ENCODE results near the gene TNNT3.
A peak's percentile ranks its signal among the peaks of the same experiment; 100 is the strongest.
"Not testable (repeated sequence)": the region's sequence is repeated elsewhere in the genome, so short reads cannot be mapped to it uniquely, and the experiment has no call there.

Gene TNNT3

DNA sequence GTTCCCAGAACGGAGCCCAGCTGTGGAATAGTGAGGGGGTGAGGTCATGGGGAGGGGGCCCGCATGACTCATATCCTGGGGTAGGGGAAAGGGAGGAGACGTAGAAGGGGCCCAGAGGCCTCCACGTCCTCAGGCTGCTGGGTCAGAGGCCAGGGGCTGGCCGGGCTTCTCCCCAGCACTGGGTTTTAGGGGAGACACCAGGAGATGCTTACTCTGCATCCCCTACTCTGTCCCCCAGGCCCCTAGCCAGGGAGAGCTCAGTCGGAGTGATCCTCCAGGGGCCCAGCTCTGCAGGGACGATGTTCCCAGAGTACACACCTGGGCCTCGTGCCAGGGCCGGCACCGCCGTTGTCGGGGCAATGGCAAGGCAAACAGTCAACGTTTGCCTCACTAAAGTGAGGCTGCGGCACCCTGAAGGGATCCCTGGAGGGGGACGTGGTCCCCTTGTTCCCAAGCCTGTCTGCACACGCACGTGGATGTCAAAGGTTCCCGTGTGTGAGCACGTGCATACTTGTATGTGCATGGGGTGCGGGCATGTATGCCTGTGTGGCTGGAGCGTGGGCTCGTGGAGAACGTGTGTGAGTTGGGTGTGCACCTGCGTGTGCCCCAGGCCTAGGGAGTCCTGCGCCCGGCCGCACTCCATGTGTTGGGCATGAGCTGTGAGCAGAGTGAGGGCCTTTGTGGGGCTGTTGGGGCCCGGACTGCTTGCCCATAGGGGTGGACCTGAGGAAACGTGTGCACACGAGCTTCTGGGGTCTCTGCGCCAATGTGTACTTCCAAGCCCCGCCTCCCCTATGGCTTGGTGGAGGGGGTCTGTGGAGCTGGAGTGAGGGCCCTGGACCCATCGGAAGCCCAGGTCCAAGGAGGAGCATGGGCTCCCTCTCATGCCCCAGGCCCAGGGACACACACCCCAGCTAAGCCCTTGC is 42.0 kb upstream of the TNNT3 start:
- in situ Hi-C loops (cut with MboI; ENCODE audit: low sequenced_read_pairs), result no loop called here
- Histone ChIP-seq H3K27me3 (ENCODE audit: low read depth) (no peaks in the 10 kb centered on the region), H3K4me3 (no peak overlapping the region), H3K36me3 (replicated peaks) (no peaks in the 10 kb centered on the region), H3K4me1 (no peaks in the 10 kb centered on the region), H3K9me3 (no peaks in the 10 kb centered on the region)
- DNase-seq (ENCODE audit: low spot score in 2 of 2), result peak in 1 of 2 experiments; percentile 7

GRCh38 chr11:1878137-1879031 is 41.1 kb upstream of the TNNT3 start:
- no peaks in the 10 kb centered on the region for H3K27me3 ChIP-seq (ENCODE audit: low read depth)
- in situ Hi-C loops (cut with MboI; ENCODE audit: low sequenced_read_pairs), result no loop called here

DNA sequence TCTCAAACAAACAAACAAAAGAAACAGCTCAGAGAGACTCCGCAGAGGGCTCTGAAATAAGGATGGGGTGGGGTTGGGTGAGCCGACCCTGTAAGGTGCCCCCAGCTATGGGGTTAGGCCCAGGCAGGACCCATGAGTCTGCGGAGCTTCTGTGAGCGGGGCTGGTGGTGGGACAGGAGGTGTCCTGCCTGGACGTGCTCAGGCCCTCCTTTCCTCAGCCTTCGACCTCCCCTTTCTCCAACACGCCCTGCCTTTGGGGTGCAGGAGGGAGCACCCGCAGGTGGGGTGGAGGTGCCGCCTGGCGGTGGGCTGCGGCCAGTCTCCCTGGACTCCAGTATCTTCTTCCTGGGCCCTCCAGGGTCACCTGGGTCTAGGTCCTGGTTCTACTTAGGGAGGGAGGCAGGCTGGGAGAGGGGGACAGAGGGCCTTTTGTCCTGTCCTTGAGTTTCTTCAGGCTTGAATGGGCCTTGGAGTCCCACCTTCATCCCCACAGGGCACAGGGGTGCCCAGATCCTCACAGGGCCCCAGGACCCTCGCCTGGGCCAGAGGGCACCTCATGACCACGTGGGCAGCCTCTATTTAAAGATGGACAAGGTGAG is 40.1 kb upstream of the TNNT3 start:
- in situ Hi-C loops (cut with MboI; ENCODE audit: low sequenced_read_pairs), result no loop called here
- no peak overlapping the region for H3K4me3 ChIP-seq
- H3K27me3 ChIP-seq (ENCODE audit: low read depth), result no peaks in the 10 kb centered on the region
- H3K36me3 ChIP-seq (replicated peaks), result no peaks in the 10 kb centered on the region
- DNase-seq (ENCODE audit: low spot score in 2 of 2), result no peak
- H3K9me3 ChIP-seq, result no peaks in the 10 kb centered on the region
- no peaks in the 10 kb centered on the region for H3K4me1 ChIP-seq

More at GRCh38 chr11:1878137-1879031, 41.1 kb upstream of the TNNT3 start:
- Histone ChIP-seq H3K4me3 (no peak overlapping the region), H3K9me3 (no peaks in the 10 kb centered on the region), H3K4me1 (no peaks in the 10 kb centered on the region), H3K36me3 (replicated peaks) (no peaks in the 10 kb centered on the region)
- no peak for DNase-seq (ENCODE audit: low spot score in 2 of 2)

DNA sequence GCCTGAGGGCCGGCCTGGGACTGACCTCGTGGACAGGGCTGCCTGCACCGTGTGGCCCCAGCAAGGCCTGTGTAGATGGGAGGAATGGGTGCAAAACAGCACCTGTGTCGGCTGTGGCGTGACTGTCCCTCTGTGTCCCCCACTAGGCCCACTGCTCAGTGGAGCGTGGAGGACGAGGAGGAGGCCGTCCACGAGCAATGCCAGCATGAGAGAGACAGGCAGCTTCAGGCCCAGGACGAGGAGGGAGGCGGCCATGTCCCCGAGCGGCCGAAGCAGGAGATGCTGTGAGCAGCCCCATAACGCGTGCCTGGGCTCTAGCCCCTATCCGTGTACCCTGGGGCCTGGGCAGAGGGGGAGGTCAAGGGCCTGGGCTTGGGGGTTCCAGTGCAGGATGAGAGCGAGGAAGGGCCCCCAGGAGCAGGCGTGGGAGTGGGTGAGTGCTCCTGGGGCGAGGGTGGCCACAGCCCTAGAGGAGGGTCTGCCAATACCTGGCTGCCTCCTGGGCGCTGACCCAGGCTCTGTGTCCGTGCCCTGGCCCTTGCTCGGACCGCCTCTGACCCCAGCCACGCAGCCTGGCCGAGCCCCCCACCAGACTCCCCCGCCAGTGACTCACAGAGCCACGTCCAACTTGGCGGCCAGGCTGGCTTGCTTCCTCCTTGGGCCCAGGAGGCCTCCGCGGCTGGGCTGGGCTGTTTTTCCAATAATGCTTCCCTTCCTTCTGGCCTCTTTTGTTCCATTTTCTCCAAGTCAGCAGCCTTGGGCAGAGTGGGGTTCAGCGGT is 39.4 kb upstream of the TNNT3 start:
- no peaks in the 10 kb centered on the region for H3K4me1 ChIP-seq
- in situ Hi-C loops (cut with MboI; ENCODE audit: low sequenced_read_pairs), result loop anchor here (5.0 kb wide), 1 partner anchor 37 kb away; the partner anchor contains the start of gene TNNT3
- H3K36me3 ChIP-seq (replicated peaks), result no peaks in the 10 kb centered on the region
- DNase-seq (ENCODE audit: low spot score in 2 of 2), result no peak
- no peaks in the 10 kb centered on the region for H3K27me3 ChIP-seq (ENCODE audit: low read depth)
- no peak overlapping the region for H3K4me3 ChIP-seq
- no peaks in the 10 kb centered on the region for H3K9me3 ChIP-seq

DNA sequence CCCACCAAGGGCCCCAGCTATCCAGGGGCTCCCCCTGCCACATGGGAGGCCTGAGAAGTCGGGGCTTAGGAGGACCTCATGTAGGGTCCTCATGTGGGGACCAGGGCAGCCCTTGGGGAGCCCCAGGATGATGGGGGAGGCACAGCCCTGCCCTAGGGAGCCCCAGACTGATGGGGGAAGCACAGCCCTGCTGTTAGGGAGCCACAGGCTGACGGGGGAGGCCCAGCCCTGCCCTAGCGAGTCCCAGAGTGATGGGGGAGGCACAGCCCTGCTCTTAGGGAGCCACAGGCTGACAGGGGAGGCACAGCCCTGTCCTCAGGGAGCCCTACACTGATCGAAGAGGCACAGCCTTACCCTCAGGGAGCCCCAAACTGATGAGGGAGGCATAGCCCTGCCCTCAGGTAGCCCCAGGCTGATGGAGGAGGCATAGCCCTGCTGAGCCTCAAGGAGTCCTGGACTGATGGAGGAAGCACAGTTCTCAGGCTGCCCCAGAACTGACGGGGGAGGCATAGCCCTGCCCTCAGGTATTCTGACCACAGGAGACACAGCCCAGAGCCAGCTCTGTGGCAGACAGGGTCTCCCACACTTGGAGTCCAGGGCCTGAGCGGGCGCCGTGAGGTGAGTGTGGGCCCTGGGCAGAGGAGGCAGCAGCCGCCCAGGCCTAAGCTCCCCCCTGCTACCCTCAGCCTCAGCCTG is 38.6 kb upstream of the TNNT3 start:
- no peaks in the 10 kb centered on the region for H3K9me3 ChIP-seq
- in situ Hi-C loops (cut with MboI; ENCODE audit: low sequenced_read_pairs), result loop anchor here (5.0 kb wide), 1 partner anchor 36 kb away; the partner anchor contains the start of gene TNNT3
- H3K36me3 ChIP-seq (replicated peaks), result no peaks in the 10 kb centered on the region
- H3K27me3 ChIP-seq (ENCODE audit: low read depth), result peaks cover 6% of the 10 kb centered on the region; the same call in 1 of the 2 replicates
- no peak for DNase-seq (ENCODE audit: low spot score in 2 of 2)
- no peaks in the 10 kb centered on the region for H3K4me1 ChIP-seq
- no peak overlapping the region for H3K4me3 ChIP-seq

GRCh38 chr11:1881442-1882264 is 37.9 kb upstream of the TNNT3 start:
- peaks cover 6% of the 10 kb centered on the region; the same call in 1 of the 2 replicates for H3K27me3 ChIP-seq (ENCODE audit: low read depth)
- no peaks in the 10 kb centered on the region for H3K36me3 ChIP-seq (replicated peaks)
- no peaks in the 10 kb centered on the region for H3K4me1 ChIP-seq
- in situ Hi-C loops (cut with MboI; ENCODE audit: low sequenced_read_pairs), result loop anchor here (5.0 kb wide), 1 partner anchor 36 kb away; the partner anchor contains the start of gene TNNT3
- H3K9me3 ChIP-seq, result no peaks in the 10 kb centered on the region
- H3K4me3 ChIP-seq, result no peak overlapping the region
- DNase-seq (ENCODE audit: low spot score in 2 of 2), result no peak

DNA sequence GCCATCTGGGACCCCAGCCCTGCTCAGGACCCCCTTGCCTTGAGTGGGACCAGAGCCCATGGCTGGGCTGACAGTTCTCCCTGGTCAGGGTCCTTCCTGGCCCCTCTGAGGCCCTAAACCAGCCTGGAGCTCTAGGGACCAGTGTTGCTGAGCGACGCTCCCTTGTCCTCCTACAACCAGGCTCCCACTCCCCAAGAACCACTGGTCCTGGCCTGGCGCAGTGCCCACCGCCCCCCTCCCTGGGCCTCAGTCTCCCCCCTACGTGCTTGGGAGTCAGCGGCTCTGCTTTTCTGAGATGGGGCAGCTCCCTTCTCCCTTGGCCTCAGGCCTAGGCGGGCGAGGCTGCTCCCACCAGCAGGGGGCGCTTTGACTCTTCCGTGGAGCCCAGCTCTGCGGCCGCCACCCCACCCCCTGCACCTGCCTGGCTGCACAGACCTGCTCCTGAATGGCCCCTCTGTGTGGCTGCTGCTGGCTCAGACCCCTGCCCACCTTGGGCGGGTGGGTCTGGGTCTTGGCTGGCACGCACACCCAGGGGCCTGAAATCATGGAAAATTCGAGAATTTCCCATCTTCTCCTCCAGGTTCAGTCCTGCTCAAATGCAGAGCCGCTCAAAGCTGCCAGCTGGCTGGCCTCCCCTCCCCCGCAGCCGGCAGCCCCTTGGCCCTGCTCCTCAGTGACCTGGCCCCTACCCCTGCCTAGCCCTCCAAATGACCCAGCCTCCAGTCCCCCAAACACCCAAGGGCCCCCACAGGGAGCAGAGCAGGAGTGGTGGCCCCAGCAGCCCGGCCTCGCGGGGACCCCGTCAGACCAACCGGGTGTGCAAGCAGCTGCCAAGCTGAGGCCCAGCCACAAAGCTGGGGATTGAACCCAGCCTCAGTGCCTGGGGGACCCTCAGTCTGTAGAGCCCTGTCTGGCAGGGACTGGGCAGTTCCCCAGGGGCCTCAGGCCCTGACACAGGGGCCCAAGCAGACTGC is 37.0 kb upstream of the TNNT3 start:
- no peaks in the 10 kb centered on the region for H3K4me1 ChIP-seq
- H3K27me3 ChIP-seq (ENCODE audit: low read depth), result peaks cover 8% of the 10 kb centered on the region; the same call in 1 of the 2 replicates
- DNase-seq (ENCODE audit: low spot score in 2 of 2), result peak; percentile 65 to 92
- in situ Hi-C loops (cut with MboI; ENCODE audit: low sequenced_read_pairs), result loop anchor here (5.0 kb wide), 1 partner anchor 35 kb away; the partner anchor contains the start of gene TNNT3
- no peaks in the 10 kb centered on the region for H3K9me3 ChIP-seq
- no peaks in the 10 kb centered on the region for H3K36me3 ChIP-seq (replicated peaks)
- H3K4me3 ChIP-seq, result no peak overlapping the region

DNA sequence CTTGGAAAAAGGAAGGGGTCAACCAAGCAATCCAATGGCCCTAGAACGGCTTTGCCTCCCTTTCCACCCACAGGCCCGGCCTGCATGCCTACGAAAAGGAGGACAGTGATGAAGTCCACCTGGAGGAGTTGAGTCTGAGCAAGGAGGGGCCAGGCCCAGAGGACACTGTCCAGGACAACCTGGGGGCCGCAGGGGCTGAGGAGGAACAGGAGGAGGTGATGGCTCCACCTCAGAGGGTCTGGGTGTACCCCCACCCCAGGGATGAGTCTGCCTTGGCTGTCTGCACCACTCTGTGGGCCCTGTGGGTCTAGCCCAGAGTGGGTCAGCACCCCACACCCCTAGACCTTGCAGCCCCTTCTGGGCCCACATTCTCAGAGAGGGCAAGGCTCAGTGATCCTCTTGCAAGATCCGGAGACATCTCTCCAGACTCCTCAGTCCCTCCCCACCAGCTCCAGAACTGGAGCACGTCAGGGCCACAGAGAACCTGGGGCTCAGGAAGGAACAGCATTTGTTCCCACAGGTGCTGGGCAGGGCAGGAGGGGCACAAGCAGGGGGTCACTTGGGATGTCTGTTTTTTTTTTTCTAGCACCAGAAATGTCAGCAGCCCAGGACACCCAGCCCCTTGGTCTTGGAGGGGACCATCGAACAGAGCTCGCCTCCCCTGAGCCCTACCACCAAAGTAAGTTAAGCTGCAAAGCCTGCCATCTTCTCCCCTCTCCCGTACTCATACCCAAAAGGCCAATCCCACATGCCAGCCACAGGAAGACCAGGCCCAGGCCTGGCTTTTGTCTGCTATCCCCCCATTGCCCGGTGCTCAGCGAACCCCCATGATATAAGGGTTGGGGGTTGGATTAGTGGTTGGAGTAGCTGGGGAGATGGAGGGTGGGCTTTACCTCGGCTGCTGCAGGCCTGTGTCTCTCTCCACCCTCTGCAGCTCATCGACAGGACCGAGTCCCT is 35.9 kb upstream of the TNNT3 start:
- Histone ChIP-seq H3K4me1 (no peaks in the 10 kb centered on the region), H3K9me3 (no peaks in the 10 kb centered on the region), H3K27me3 (ENCODE audit: low read depth) (peaks cover 13% of the 10 kb centered on the region), H3K36me3 (replicated peaks) (no peaks in the 10 kb centered on the region), H3K4me3 (no peak overlapping the region)
- in situ Hi-C loops (cut with MboI; ENCODE audit: low sequenced_read_pairs), result loop anchor here (5.0 kb wide), 1 partner anchor 34 kb away; the partner anchor contains the start of gene TNNT3
- DNase-seq (ENCODE audit: low spot score in 2 of 2), result no peak

DNA sequence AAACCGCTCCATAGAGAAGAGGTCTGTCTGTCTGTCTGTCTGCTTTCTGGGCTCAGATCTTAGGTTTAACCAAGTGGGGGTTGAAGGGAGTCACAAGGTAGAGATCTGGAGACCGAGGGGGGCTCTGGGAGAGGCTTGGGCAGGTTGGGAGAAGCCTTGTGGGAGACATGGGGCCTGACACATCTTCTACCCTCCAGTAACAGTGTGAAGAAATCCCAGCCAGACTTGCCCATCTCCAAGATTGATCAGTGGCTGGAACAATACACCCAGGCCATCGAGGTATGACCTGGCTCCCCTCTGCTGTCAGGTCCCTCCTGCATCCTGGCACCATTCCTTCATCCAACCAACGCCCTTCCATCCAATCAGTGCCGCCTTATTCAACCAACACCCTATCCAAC is 35.2 kb upstream of the TNNT3 start:
- no peak for DNase-seq (ENCODE audit: low spot score in 2 of 2)
- H3K4me3 ChIP-seq, result no peak overlapping the region
- peaks cover 17% of the 10 kb centered on the region for H3K27me3 ChIP-seq (ENCODE audit: low read depth)
- no peaks in the 10 kb centered on the region for H3K36me3 ChIP-seq (replicated peaks)
- no peaks in the 10 kb centered on the region for H3K4me1 ChIP-seq
- in situ Hi-C loops (cut with MboI; ENCODE audit: low sequenced_read_pairs), result loop anchor here (5.0 kb wide), 1 partner anchor 33 kb away; the partner anchor contains the start of gene TNNT3
- H3K9me3 ChIP-seq, result no peaks in the 10 kb centered on the region

DNA sequence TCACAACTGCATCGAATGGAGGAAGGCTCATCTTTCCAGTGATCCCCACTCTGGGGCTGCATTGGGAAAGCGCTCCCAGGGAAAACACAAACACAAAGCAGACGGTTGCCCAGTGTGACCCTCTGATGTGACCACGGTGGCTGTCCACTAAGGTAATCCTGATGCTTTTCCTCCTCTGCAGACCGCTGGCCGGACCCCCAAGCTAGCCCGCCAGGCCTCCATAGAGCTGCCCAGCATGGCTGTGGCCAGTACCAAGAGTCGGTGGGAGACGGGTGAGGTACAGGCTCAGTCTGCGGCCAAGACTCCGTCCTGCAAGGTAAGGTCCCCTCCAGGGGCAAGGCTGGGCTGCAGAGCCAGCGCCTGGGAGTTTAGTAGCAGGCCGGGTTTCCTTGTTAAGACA is 33.0 kb upstream of the TNNT3 start:
- peaks cover 17% of the 10 kb centered on the region for H3K27me3 ChIP-seq (ENCODE audit: low read depth)

More for the DNA sequence above, 33.0 kb upstream of the TNNT3 start:
- H3K36me3 ChIP-seq (replicated peaks); H3K4me3 ChIP-seq; in situ Hi-C loops (cut with MboI; ENCODE audit: low sequenced_read_pairs); H3K4me1 ChIP-seq; H3K9me3 ChIP-seq; DNase-seq (ENCODE audit: low spot score in 2 of 2): not testable (repeated sequence)
